ENCODE measurements around the gene FERMT1. TPM values are rescaled to one million over a fixed set of nuclear protein-coding genes. Genes with fewer than 3 reads are reported as not detected.

FERMT1 gene
- total and polyA plus RNA-seq, 9 donors, result 1.1 to 10.4 (median 4.7) TPM

DNA sequence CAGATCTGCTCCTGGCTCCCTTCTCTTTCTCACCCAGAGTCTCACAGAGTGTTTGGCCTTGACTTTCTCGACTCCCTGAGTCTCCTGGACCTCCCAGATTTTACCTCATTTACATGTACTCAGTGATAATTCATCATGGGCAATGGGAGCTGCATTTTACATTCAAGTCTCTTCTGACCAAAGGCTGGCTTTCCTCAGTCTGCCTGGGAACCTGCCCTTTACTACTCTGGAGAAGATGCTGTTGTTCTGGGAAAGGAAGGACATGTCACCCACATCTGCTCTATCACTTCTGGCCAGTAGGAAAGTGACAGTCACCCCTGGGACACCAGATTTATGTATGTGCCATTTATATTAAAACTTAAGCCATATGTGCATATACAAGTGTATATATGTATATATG lies 76.4 kb downstream of the FERMT1 start:
- intact Hi-C loops (cut with DNase I), result no loop called here
- WGBS, 3 donors, result 0 to 35% (median 6%) methylated on average over 1 of the region's 1 CpG
- Histone ChIP-seq H3K27ac (no peak overlapping the region), H3K4me1 (ENCODE audit: insufficient read depth) (no peaks in the 10 kb centered on the region), H3K4me3 (no peak overlapping the region), H3K36me3 (no peaks in the 10 kb centered on the region), H3K27me3 (no peaks in the 10 kb centered on the region), H3K9me3 (no peaks in the 10 kb centered on the region)
- TF ChIP-seq EP300 (IDR thresholded peaks at IDR 0.05) (no peak), CTCF (IDR thresholded peaks at IDR 0.05) (no peak), POLR2A (IDR thresholded peaks at IDR 0.05) (no peak)
- DNase-seq, result no peak

GRCh38 chr20:6045566-6045965 lies 77.3 kb downstream of the FERMT1 start:
- Histone ChIP-seq H3K4me1 (ENCODE audit: insufficient read depth) (no peaks in the 10 kb centered on the region), H3K27me3 (no peaks in the 10 kb centered on the region), H3K27ac (no peak overlapping the region), H3K9me3 (no peaks in the 10 kb centered on the region), H3K36me3 (no peaks in the 10 kb centered on the region), H3K4me3 (no peak overlapping the region)
- TF ChIP-seq POLR2A (IDR thresholded peaks at IDR 0.05) (no peak), EP300 (IDR thresholded peaks at IDR 0.05) (no peak), CTCF (IDR thresholded peaks at IDR 0.05) (no peak)
- intact Hi-C loops (cut with DNase I), result no loop called here
- DNase-seq, result no peak

GRCh38 chr20:6044115-6044514 lies 78.7 kb downstream of the FERMT1 start:
- no peak for TF ChIP-seq POLR2A (IDR thresholded peaks at IDR 0.05)
- no peak for TF ChIP-seq CTCF (IDR thresholded peaks at IDR 0.05)
- no peak for TF ChIP-seq EP300 (IDR thresholded peaks at IDR 0.05)
- H3K4me3 ChIP-seq, result no peak overlapping the region
- no peaks in the 10 kb centered on the region for H3K9me3 ChIP-seq
- intact Hi-C loops (cut with DNase I), result no loop called here
- H3K27me3 ChIP-seq, result no peaks in the 10 kb centered on the region
- H3K27ac ChIP-seq, result no peak overlapping the region
- H3K36me3 ChIP-seq, result no peaks in the 10 kb centered on the region
- no peaks in the 10 kb centered on the region for H3K4me1 ChIP-seq (ENCODE audit: insufficient read depth)
- no peak for DNase-seq
- 57 to 78% (median 70%) methylated on average over 2 of the region's 2 CpGs for WGBS, 3 donors

DNA sequence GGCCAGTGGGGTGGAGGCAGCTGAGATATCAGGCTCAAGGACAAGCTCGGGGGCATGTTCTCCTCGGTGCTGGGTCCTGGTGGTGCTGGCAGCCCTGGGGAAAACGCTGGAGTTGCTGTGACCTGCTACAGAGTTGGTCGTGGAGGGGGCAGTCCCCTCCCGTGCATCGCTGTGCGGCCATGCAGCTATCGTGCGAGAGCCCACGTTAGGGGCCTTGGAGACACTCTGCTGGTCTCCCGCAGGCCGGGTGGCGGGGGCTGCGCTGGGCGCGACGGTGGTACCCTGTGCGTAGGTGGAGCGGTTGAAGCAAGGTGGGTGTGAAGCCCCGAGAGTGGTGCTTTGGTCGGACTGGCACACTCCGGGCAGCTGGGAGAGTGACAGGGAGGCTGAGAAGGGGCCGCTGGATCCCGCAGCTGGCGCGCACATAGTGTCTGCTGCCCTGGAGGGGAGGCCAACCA lies 81.0 kb downstream of the FERMT1 start:
- no peaks in the 10 kb centered on the region for H3K36me3 ChIP-seq
- no peak overlapping the region for H3K4me3 ChIP-seq
- 83 to 90% (median 83%) methylated on average over 26 of the region's 26 CpGs for WGBS, 3 donors
- intact Hi-C loops (cut with DNase I), result no loop called here
- H3K9me3 ChIP-seq, result no peaks in the 10 kb centered on the region
- H3K27me3 ChIP-seq, result no peaks in the 10 kb centered on the region
- no peaks in the 10 kb centered on the region for H3K4me1 ChIP-seq (ENCODE audit: insufficient read depth)
- H3K27ac ChIP-seq, result no peak overlapping the region
- no peak for DNase-seq
- TF ChIP-seq CTCF (IDR thresholded peaks at IDR 0.05), result no peak
- TF ChIP-seq POLR2A (IDR thresholded peaks at IDR 0.05), result no peak
- no peak for TF ChIP-seq EP300 (IDR thresholded peaks at IDR 0.05)

All from ovary (tissue), 9 donors.